Upper lobe of right lung (tissue), 1 donor: ENCODE results near the gene SLC49A4. TPM values are rescaled to one million over a fixed set of nuclear protein-coding genes. Genes with fewer than 3 reads are reported as not detected.

Experiments
- ATAC-seq: fragments of 200-7000 bp; cut with Tn5 transposase; one replicate; pipeline ENCODE4 v1.9.1; 2020; ENCODE audit warnings: mild to moderate bottlenecking, moderate library complexity
- DNase-seq: peaks from one replicate; pipeline ENCODE4 v3.0.0-alpha.2; 2020
- H3K27ac ChIP-seq: fragments of 200-600 bp; one replicate; pipeline ENCODE4 v1.8.0; 2022
- H3K27me3 ChIP-seq: fragments of 200-600 bp; one replicate; pipeline ENCODE4 v1.8.0; 2022; ENCODE audit warnings: mild to moderate bottlenecking
- H3K36me3 ChIP-seq: fragments of 200-600 bp; one replicate; pipeline ENCODE4 v1.8.0; 2022
- H3K4me1 ChIP-seq: fragments of 200-600 bp; one replicate; pipeline ENCODE4 v1.8.0; 2022
- H3K4me3 ChIP-seq: fragments of 200-600 bp; one replicate; pipeline ENCODE4 v1.8.0; 2022; ENCODE audit warnings: mild to moderate bottlenecking
- H3K9me3 ChIP-seq: fragments of 200-600 bp; one replicate; pipeline ENCODE4 v1.8.0; 2022
- intact Hi-C: fragments of 100-400 bp; cut with DNase I; formaldehyde crosslinking; loops from one replicate; pipeline ENCODE4 v1.11.0; 2022
- total RNA-seq: library from RNA; stranded (reverse); fragmentation: NEBNext Ultra II Directional; extraction: Animal tissue kit (Norgen Biotek cat#: 25700); gene quantifications from one replicate; pipeline ENCODE4 v1.2.1, GENCODE V29; 2021
- TF ChIP-seq, protein P1 (sequence below): fragments of 200-600 bp; IDR thresholded peaks from one replicate; pipeline ENCODE4 v1.8.0; 2022; ENCODE audit warnings: antibody characterized with exemption
- donor health status: DM: no; HTN: yes; CAD: no; lungs with severe emphysema.

Gene SLC49A4
- total RNA-seq, 1 donor from 2014 or later, result 14.2 TPM

DNA sequence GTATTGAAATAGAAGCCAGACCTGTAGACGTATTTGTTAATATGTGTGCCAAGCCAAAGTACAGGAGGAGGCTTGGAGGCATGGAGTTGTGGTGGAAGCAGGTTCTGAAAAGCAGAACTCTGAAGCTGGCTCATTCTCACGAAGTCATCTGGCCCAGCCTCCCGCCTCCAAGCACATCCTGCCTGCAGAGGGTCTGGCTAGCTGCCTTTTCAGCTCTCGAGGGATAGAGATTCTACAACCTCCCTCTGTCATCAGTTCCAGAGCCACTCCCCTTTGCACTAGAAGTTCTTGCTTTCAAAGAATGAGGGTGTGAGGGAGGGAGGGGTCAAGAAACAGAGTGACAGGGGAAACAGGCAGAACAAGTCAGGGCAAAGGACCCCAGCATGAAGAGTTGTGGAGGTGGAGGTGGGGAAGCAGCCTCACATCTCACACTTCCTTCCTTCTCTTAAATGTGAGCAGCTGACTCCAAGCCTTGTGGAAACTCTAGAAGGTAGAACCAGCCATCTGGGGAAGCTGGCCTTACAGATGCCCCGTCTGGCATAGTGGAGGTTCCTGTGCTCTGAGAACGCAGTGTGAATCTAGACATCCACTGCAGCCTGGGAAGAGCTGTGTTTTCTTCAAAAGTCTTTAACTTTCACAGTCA is 95.3 kb downstream of the SLC49A4 start:
- H3K27me3 ChIP-seq, result no peaks in the 10 kb centered on the region
- no peak overlapping the region for H3K4me3 ChIP-seq
- H3K4me1 ChIP-seq, result no peaks in the 10 kb centered on the region
- intact Hi-C loops, result no loop called here
- no peak overlapping the region for H3K27ac ChIP-seq
- DNase-seq (no peak), ATAC-seq (peak; percentile 79)
- TF ChIP-seq, protein P1, sequence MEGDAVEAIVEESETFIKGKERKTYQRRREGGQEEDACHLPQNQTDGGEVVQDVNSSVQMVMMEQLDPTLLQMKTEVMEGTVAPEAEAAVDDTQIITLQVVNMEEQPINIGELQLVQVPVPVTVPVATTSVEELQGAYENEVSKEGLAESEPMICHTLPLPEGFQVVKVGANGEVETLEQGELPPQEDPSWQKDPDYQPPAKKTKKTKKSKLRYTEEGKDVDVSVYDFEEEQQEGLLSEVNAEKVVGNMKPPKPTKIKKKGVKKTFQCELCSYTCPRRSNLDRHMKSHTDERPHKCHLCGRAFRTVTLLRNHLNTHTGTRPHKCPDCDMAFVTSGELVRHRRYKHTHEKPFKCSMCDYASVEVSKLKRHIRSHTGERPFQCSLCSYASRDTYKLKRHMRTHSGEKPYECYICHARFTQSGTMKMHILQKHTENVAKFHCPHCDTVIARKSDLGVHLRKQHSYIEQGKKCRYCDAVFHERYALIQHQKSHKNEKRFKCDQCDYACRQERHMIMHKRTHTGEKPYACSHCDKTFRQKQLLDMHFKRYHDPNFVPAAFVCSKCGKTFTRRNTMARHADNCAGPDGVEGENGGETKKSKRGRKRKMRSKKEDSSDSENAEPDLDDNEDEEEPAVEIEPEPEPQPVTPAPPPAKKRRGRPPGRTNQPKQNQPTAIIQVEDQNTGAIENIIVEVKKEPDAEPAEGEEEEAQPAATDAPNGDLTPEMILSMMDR, result no peak
- H3K36me3 ChIP-seq, result no peaks in the 10 kb centered on the region
- H3K9me3 ChIP-seq, result no peaks in the 10 kb centered on the region

DNA sequence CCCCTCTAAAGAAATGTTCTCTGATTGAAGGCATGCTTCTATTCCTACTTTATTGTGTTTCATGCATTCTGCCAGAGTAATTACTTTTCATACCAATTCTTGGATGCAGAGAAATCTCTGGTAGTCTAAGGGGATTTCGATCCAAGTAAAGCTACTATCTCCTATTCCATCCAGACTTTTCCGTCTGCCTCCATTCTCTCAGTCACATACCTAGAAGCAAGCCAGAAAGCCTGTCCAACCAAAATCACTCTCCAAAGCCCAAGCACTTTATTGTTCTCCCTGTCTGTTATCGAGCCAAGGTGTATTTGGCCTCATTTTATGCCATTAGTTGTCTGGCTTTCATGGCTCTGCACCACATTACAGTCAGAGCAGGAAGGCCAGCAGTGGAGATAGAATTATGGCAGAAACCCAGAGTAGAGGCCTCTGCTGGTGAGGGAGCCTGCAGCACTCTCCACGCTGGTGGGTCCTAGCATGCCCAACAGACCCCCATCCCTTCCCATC is 95.9 kb downstream of the SLC49A4 start:
- no peaks in the 10 kb centered on the region for H3K27me3 ChIP-seq
- no peaks in the 10 kb centered on the region for H3K36me3 ChIP-seq
- no peak overlapping the region for H3K4me3 ChIP-seq
- ATAC-seq (no peak), DNase-seq (no peak)
- no peak overlapping the region for H3K27ac ChIP-seq
- intact Hi-C loops, result no loop called here
- TF ChIP-seq, protein P1, result no peak
- no peaks in the 10 kb centered on the region for H3K9me3 ChIP-seq
- H3K4me1 ChIP-seq, result no peaks in the 10 kb centered on the region

DNA sequence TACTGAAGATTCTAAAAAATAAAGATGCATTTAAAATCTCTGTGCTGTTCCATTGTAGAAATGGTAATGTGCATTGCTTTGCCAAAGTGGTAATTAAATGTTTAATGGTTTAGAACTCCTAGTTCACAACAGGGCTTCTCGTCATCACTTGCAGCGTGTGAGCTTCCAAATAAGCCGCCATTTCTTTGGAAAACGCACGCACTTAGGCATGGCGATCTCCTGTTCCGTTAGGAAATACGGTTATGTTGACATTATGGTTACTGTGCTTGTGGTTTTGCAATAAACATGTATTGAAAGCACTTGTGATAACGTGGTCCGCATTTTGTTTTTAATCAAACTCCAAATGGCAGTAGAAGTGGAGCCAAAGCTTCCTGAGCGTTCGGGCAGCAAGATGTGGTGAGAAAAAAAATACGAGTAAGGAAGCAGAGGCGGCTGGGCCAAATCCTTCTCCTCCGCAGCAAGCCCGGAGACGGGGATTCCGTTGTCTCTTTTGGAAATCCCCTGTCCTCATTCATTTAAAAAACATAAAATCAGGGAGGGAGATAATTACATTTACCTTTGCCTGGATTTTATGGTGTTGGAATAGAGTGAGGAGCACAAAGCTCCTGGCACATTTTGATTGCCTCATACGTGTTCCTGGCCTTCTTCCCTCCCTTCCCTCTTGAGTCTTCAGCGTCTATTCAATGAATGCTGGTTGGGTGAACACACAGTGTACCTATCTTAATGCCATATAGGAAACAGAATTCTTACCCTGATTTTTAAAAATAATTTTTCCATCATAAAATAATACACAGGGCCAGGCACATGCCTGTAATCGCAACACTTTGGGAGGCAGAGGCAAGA is 97.5 kb downstream of the SLC49A4 start:
- intact Hi-C loops, result no loop called here
- Histone ChIP-seq H3K4me1 (no peaks in the 10 kb centered on the region), H3K9me3 (no peaks in the 10 kb centered on the region), H3K27me3 (no peaks in the 10 kb centered on the region), H3K4me3 (no peak overlapping the region), H3K36me3 (no peaks in the 10 kb centered on the region), H3K27ac (no peak overlapping the region)
- TF ChIP-seq, protein P1, result no peak
- ATAC-seq (no peak), DNase-seq (no peak)

DNA sequence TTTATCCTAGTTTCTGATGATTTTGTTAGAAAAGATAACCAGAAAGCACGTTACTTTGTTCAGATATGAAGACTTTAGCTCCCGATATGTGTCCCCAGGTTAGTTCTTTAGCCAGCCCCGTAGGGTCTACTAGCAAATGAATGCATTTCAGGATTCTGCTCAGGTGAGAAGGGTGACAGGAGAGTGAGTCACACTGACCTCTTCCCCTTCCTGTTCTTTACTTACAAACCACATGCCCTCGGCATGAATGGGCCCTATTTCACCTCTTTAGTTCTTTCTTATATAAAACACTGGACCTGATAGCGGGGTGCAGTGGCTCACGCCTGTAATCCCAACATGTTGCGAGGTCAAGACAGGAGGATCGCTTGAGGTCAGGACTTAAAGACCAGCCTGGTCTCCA is 98.4 kb downstream of the SLC49A4 start:
- no peak overlapping the region for H3K27ac ChIP-seq
- DNase-seq (no peak), ATAC-seq (no peak)
- no peaks in the 10 kb centered on the region for H3K36me3 ChIP-seq
- TF ChIP-seq, protein P1, result no peak
- no peak overlapping the region for H3K4me3 ChIP-seq
- intact Hi-C loops, result no loop called here
- no peaks in the 10 kb centered on the region for H3K9me3 ChIP-seq
- no peaks in the 10 kb centered on the region for H3K27me3 ChIP-seq
- no peaks in the 10 kb centered on the region for H3K4me1 ChIP-seq

DNA sequence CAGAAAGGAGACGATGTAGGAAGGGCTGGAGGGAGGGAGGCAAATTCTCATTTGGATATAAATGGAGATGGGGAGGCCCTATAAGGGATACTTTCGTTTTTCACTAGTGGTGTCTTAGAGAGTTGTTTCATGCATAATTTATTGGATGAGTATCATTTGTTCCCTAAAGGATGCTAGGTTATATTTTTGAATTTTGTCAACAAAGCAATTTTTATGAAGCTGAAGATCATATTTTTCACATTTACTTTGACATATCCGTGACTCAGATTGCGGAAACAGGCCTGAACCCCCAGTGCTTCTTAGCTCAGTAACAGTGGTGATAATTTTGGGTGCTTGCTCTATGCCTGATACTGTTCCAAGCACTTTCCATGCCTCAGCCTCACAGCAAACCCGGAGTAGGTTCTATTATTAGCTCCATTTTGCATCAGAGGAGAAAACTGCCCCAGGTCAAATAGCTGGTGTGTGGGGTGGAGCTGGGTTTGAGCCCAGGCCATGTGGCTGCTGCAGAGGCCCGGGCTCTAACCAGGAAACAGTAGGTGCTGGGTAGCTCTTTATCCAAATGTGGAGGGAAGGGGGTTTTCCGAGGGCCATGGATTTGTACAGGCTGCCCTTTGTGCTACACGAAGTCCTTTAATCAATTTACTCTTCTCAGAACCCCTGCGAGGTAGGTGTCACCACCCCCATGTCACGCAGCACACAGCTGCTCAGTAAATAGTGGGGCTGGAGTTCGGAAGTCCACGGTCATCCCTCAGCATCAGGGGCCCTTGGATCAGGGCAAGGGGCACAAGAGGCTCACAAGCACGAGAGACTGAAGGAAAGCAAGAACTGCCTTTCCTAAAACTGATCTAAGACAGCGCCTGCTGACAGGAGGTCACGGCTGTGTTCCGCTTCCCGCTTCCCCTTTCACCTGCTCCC is 99.1 kb downstream of the SLC49A4 start:
- H3K27ac ChIP-seq, result no peak overlapping the region
- no peaks in the 10 kb centered on the region for H3K27me3 ChIP-seq
- H3K36me3 ChIP-seq, result no peaks in the 10 kb centered on the region
- H3K4me1 ChIP-seq, result no peaks in the 10 kb centered on the region
- ATAC-seq (no peak), DNase-seq (no peak)
- intact Hi-C loops, result no loop called here
- H3K9me3 ChIP-seq, result no peaks in the 10 kb centered on the region
- TF ChIP-seq, protein P1, result no peak
- H3K4me3 ChIP-seq, result no peak overlapping the region
